GM19239 (cell line): Measurements from ENCODE around the gene NLGN3.
A peak's percentile ranks its signal among the peaks of the same experiment; 100 is the strongest.

Experiments used
- DNase-seq: peaks from one replicate; pipeline ENCODE4 v3.0.0; 2011; ENCODE audit warnings: low spot score; ENCODE audit not compliant: insufficient read length
- FAIRE-seq: peaks from 2 replicates; lab custom pipeline; 2011; peaks lifted over from hg19 to GRCh38; lab: Jason Lieb, UNC

The NLGN3 gene

GRCh38 chrX:71198066-71198465 is 53.4 kb downstream of the NLGN3 start:
- FAIRE-seq = peak; percentile 99

GRCh38 chrX:71199252-71200008 is 54.8 kb downstream of the NLGN3 start:
- no peak for FAIRE-seq
- DNase-seq = no peak

More at GRCh38 chrX:71198066-71198465, 53.4 kb downstream of the NLGN3 start:
- DNase-seq = no peak

GRCh38 chrX:71210816-71211215 is 66.2 kb downstream of the NLGN3 start:
- FAIRE-seq (no peak), DNase-seq (no peak)

- DNase-seq (no peak), FAIRE-seq (no peak)
These were observed 67.9 kb downstream of the NLGN3 start for GRCh38 chrX:71212536-71212935.

- no peak for FAIRE-seq
- no peak for DNase-seq
These were observed 69.5 kb downstream of the NLGN3 start for GRCh38 chrX:71214152-71214551.

GRCh38 chrX:71214604-71215337 is 70.1 kb downstream of the NLGN3 start:
- DNase-seq (no peak), FAIRE-seq (no peak)

- FAIRE-seq (no peak), DNase-seq (no peak)
These were observed 70.8 kb downstream of the NLGN3 start for GRCh38 chrX:71215338-71215912.

GRCh38 chrX:71216485-71216884 is 71.8 kb downstream of the NLGN3 start:
- FAIRE-seq (no peak), DNase-seq (no peak)

- no peak for DNase-seq
- FAIRE-seq = no peak
These were observed 72.7 kb downstream of the NLGN3 start for GRCh38 chrX:71217298-71217697.
